SK-N-SH (cell line): ENCODE measurements around the gene MPO. TPM values are rescaled to one million over a fixed set of nuclear protein-coding genes. Genes with fewer than 3 reads are reported as not detected.

Experiments
- CTCF ChIA-PET: fragments of 300-600, 350-600 bp; formaldehyde crosslinking; extraction: SDS; loops from one replicate; lab custom pipeline; 2021; lab: Yijun Ruan, JAX
- POLR2A ChIA-PET: fragments of 350-600 bp; sonication (Branson Sonifier 250); formaldehyde crosslinking; extraction: SDS; loops from one replicate; lab custom pipeline; 2020; ENCODE audit warnings: antibody characterized with exemption, inconsistent platforms; lab: Yijun Ruan, JAX
- DNase-seq: peaks from one replicate; pipeline ENCODE4 v3.0.0; 2012
- H2AFZ ChIP-seq: fragments of 200-600 bp; sonication (generic); 2 replicates; pipeline ENCODE4 v1.8.1; 2016; ENCODE audit warnings: antibody characterized with exemption, mild to moderate bottlenecking, low read depth
- H3F3A ChIP-seq: fragments of 200-600 bp; sonication (generic); replicated peaks from 2 replicates; pipeline ENCODE3; 2016; ENCODE audit warnings: antibody characterized with exemption, mild to moderate bottlenecking; ENCODE audit not compliant: insufficient read depth
- H3K27ac ChIP-seq, 2 experiments: fragments of 200-500 bp in 1 of 2; fragments of 200-600 bp in 1 of 2; sonication (Bioruptor generic) in 1 of 2; sonication (generic), shearing (Covaris generic) in 1 of 2; 2 replicates each; pipeline versions ENCODE4 v1.5.1 to v1.6.1; 2014 to 2016; ENCODE audit warnings: low read depth in 2 of 2, inconsistent platforms in 1 of 2, low read length in 1 of 2, mild to moderate bottlenecking in 1 of 2, mixed read lengths in 1 of 2
- H3K27me3 ChIP-seq: fragments of 200-600 bp; sonication (generic), shearing (Covaris generic); 2 replicates; pipeline ENCODE4 v1.6.1; 2016; ENCODE audit warnings: mixed run types; ENCODE audit not compliant: insufficient read depth
- H3K36me3 ChIP-seq, 2 experiments: fragments of 200-500 bp in 1 of 2; fragments of 200-600 bp in 1 of 2; sonication (Bioruptor generic) in 1 of 2; sonication (generic) in 1 of 2; replicated peaks in 1 of 2; 2 replicates each; pipeline versions ENCODE3 to v1.5.1; 2014 to 2016; ENCODE audit warnings: low read length in 1 of 2, mild to moderate bottlenecking in 1 of 2; ENCODE audit not compliant: insufficient read depth in 2 of 2, control insufficient read depth in 1 of 2
- H3K4me1 ChIP-seq, 2 experiments: fragments of 200-500 bp in 1 of 2; fragments of 200-600 bp in 1 of 2; sonication (Bioruptor generic) in 1 of 2; sonication (generic), shearing (Covaris generic) in 1 of 2; 2 replicates each; pipeline versions ENCODE4 v1.5.1 to v1.6.1; 2014 to 2016; ENCODE audit warnings: low read depth in 1 of 2, low read length in 1 of 2, mixed run types in 1 of 2; ENCODE audit not compliant: insufficient read depth in 2 of 2, control insufficient read depth in 1 of 2
- H3K4me2 ChIP-seq: fragments of 200-600 bp; sonication (generic), shearing (Covaris generic); 2 replicates; pipeline ENCODE4 v1.6.1; 2017; ENCODE audit warnings: mixed run types
- H3K4me3 ChIP-seq, 2 experiments: fragments of 200-500 bp in 1 of 2; fragments of 200-600 bp in 1 of 2; sonication (Bioruptor generic) in 1 of 2; sonication (generic), shearing (Covaris generic) in 1 of 2; 2 replicates each; pipeline versions ENCODE4 v1.5.1 to v1.8.1; 2014 to 2016; ENCODE audit warnings: low read depth in 2 of 2, inconsistent platforms in 1 of 2, low read length in 1 of 2, mild to moderate bottlenecking in 1 of 2, mixed read lengths in 1 of 2, moderate library complexity in 1 of 2
- H3K79me2 ChIP-seq: fragments of 200-600 bp; sonication (generic); 2 replicates; pipeline ENCODE4 v1.8.1; 2017; ENCODE audit warnings: mild to moderate bottlenecking; ENCODE audit not compliant: insufficient read depth
- H3K9ac ChIP-seq: fragments of 200-600 bp; sonication (generic); 2 replicates; pipeline ENCODE4 v1.6.1; 2017; ENCODE audit warnings: mixed run types
- H3K9me2 ChIP-seq: fragments of 200-600 bp; sonication (generic); 2 replicates; pipeline ENCODE4 v1.6.1; 2017; ENCODE audit warnings: mixed run types
- H3K9me3 ChIP-seq: fragments of 200-600 bp; sonication (generic); 2 replicates; pipeline ENCODE4 v1.6.1; 2017; ENCODE audit warnings: mixed run types, mild to moderate bottlenecking, moderate library complexity
- H4K20me1 ChIP-seq: fragments of 200-600 bp; sonication (generic); 2 replicates; pipeline ENCODE4 v1.6.1; 2017; ENCODE audit warnings: mild to moderate bottlenecking, mixed run types; ENCODE audit not compliant: insufficient read depth
- ELF1 ChIP-seq: IDR thresholded peaks from 2 replicates; pipeline ENCODE4 v1.4.0; 2012
- EZH2phosphoT487 ChIP-seq: fragments of 200-600 bp; sonication (generic); IDR thresholded peaks from 2 replicates; pipeline ENCODE4 v1.6.1; 2017; ENCODE audit warnings: low read depth, mixed run types, mild to moderate bottlenecking, antibody characterized with exemption, moderate library complexity, borderline replicate concordance
- FOSL2 ChIP-seq: IDR thresholded peaks from 2 replicates; pipeline ENCODE4 v1.4.0; 2012; ENCODE audit warnings: low read depth, mild to moderate bottlenecking, moderate library complexity, borderline replicate concordance
- FOXJ3 ChIP-seq: sonication (generic); formaldehyde crosslinking; IDR thresholded peaks from 2 replicates; pipeline ENCODE4 v1.5.1; 2020; ENCODE audit warnings: mild to moderate bottlenecking, missing genetic modification reagents
- GABPA ChIP-seq: IDR thresholded peaks from 2 replicates; pipeline ENCODE4 v1.4.0; 2012; ENCODE audit warnings: low read depth, mild to moderate bottlenecking
- GATA2 ChIP-seq: sonication (generic); formaldehyde crosslinking; IDR thresholded peaks from 2 replicates; pipeline ENCODE4 v1.5.0; 2020; ENCODE audit warnings: mild to moderate bottlenecking, missing genetic modification reagents
- IRF3 ChIP-seq: fragments of 150-350 bp; IDR thresholded peaks from 2 replicates; pipeline ENCODE4 v1.6.1; 2016; ENCODE audit warnings: mild to moderate bottlenecking, low read depth, low read length
- JUND ChIP-seq: IDR thresholded peaks from 2 replicates; pipeline ENCODE4 v1.4.0; 2012
- MAX ChIP-seq: IDR thresholded peaks from 2 replicates; pipeline ENCODE4 v1.4.0; 2012; ENCODE audit warnings: low read depth
- NFIC ChIP-seq: IDR thresholded peaks from 2 replicates; pipeline ENCODE4 v1.4.0; 2012; ENCODE audit warnings: borderline replicate concordance
- NRF1 ChIP-seq: IDR thresholded peaks from 2 replicates; pipeline ENCODE4 v1.6.1; 2012; ENCODE audit warnings: low read depth, mild to moderate bottlenecking, low read length
- RFX5 ChIP-seq: IDR thresholded peaks from 2 replicates; pipeline ENCODE4 v1.6.1; 2012; ENCODE audit warnings: mild to moderate bottlenecking, improper control_type of control experiment, low read length
- SIN3A ChIP-seq: IDR thresholded peaks from 2 replicates; pipeline ENCODE4 v1.6.1; 2012; ENCODE audit warnings: low read depth, mild to moderate bottlenecking, low read length, moderate library complexity, borderline replicate concordance
- TCF12 ChIP-seq: IDR thresholded peaks from 2 replicates; pipeline ENCODE4 v1.4.0; 2012
- TEAD4 ChIP-seq: IDR thresholded peaks from 2 replicates; pipeline ENCODE4 v1.4.0; 2012; ENCODE audit warnings: mild to moderate bottlenecking, borderline replicate concordance; ENCODE audit not compliant: insufficient read depth
- USF1 ChIP-seq: IDR thresholded peaks from 2 replicates; pipeline ENCODE4 v1.4.0; 2012; ENCODE audit warnings: low read depth, borderline replicate concordance
- USF2 ChIP-seq: fragments of 150-350 bp; IDR thresholded peaks from 2 replicates; pipeline ENCODE4 v1.6.1; 2017; ENCODE audit warnings: antibody characterized with exemption, low read length, low read depth, borderline replicate concordance
- WGBS: methylation state at CpG from one replicate; pipeline ENCODE4 v1.1.6; 2017; ENCODE audit warnings: low lambda C conversion rate; 5-methylcytosine and 5-hydroxymethylcytosine counted together
- polyA plus RNA-seq, 3 experiments: library from polyadenylated mRNA; depleted of rRNA; stranded (reverse); fragments of >200 nt; gene quantifications; 2 replicates each; pipeline ENCODE4 v1.2.3, GENCODE V29; 2012

The MPO gene
- polyA plus RNA-seq, 1 of the 3 experiments (the other 2 are of a cell fraction), result not detected

GRCh38 chr17:58272367-58273280 lies 8.1 kb downstream of the MPO start:
- Histone ChIP-seq H3K9me3 (no peaks in the 10 kb centered on the region), H2AFZ (no peak overlapping the region), H3K4me2 (no peak overlapping the region), H3K9me2 (no peaks in the 10 kb centered on the region), H3K9ac (no peak overlapping the region), H3K4me3 (no peak overlapping the region), H3K36me3 (no peaks in the 10 kb centered on the region), H4K20me1 (no peaks in the 10 kb centered on the region), H3K27ac (no peak overlapping the region), H3K79me2 (no peaks in the 10 kb centered on the region), H3K4me1 (no peaks in the 10 kb centered on the region), H3F3A (no peaks in the 10 kb centered on the region), H3K27me3 (peaks cover 28% of the 10 kb centered on the region)
- peak; percentile 25 for DNase-seq
- ChIA-PET CTCF (interaction anchor here (1.3 to 2.2 kb wide), 3 partner anchors 24 to 134 kb away, joined by 3 to 19 read pairs (median 6); no protein-coding TSS in a partner anchor), POLR2A (no interaction called here)
- TF ChIP-seq TCF12, result no peak
- TF ChIP-seq GABPA, result no peak
- no peak for TF ChIP-seq JUND
- no peak for TF ChIP-seq USF2
- TF ChIP-seq FOXJ3 (CRISPR knock-in tag), result no peak
- TF ChIP-seq NFIC, result no peak
- WGBS, result 34% methylated on average over 12 of the region's 12 CpGs

- Histone ChIP-seq H4K20me1 (no peaks in the 10 kb centered on the region), H3K36me3 (no peaks in the 10 kb centered on the region), H3K9me3 (no peaks in the 10 kb centered on the region), H3K9ac (no peak overlapping the region), H3K27me3 (peaks cover 26% of the 10 kb centered on the region), H3K79me2 (no peaks in the 10 kb centered on the region), H3K27ac (no peak overlapping the region), H3K4me2 (no peak overlapping the region), H3F3A (no peaks in the 10 kb centered on the region), H3K4me1 (no peaks in the 10 kb centered on the region), H2AFZ (no peak overlapping the region), H3K9me2 (no peaks in the 10 kb centered on the region), H3K4me3 (no peak overlapping the region)
- 73% methylated on average over 19 of the region's 21 CpGs for WGBS
- no peak for TF ChIP-seq FOXJ3 (CRISPR knock-in tag)
- TF ChIP-seq RFX5, result no peak
- TF ChIP-seq USF1, result no peak
- TF ChIP-seq JUND, result no peak
- TF ChIP-seq MAX, result no peak
- TF ChIP-seq GATA2, result no peak
- TF ChIP-seq ELF1, result no peak
- no peak for TF ChIP-seq IRF3
- no peak for TF ChIP-seq TEAD4
- TF ChIP-seq NRF1, result no peak
- TF ChIP-seq FOSL2, result no peak
- TF ChIP-seq EZH2phosphoT487, result no peak
- no peak for TF ChIP-seq SIN3A
- ChIA-PET POLR2A (no interaction called here), CTCF (interaction anchor here (0.9 to 2.2 kb wide), 4 partner anchors 8 to 47 kb away, joined by 3 to 19 read pairs (median 4); partner anchors contain the start of gene MPO)
- DNase-seq, result peak; percentile 11
Measured at GRCh38 chr17:58271216-58271931, 9.4 kb downstream of the MPO start.
